ENCODE results near the gene OSGIN1. TPM values are rescaled to one million over a fixed set of nuclear protein-coding genes. Genes with fewer than 3 reads are reported as not detected.

Gene OSGIN1
- polyA plus RNA-seq, 3 donors = 1.8 to 4.0 (median 2.0) TPM

DNA sequence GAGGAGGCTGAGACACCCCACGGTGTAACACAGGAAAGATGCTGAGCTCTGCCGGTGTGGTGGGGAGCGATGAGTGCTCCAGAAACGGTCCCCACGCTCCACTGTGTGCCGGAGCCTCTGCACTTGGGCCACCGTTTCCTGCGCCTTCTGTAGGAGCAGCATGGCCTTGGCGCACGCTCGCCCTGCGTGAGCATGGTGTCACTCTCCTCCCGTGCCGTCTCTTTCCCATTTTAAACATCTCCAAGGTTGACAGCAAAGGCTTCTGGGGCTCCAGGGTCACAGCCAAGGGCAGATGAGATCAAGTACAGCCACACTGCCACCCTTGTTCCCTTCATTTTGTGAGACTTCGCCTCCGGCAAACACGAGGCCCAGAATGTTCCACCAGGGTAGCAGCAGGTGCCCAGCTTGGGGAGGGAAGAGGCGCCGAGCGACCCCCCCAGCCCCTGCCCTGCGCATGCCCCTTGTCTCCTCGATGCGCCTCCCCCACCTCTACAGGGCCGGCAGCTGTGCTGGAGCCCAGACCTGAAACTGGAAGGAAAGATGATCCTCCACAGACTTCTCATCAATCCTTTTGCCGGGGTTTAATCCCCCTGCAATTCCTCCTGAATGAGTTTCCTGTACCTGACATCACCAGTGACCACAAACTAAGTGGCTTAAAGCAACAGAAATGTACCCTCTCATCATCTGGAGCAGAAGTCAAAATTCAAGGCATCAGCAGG, 19.9 kb upstream of the OSGIN1 start:
- H2AFZ ChIP-seq (ENCODE audit: insufficient read depth, low read depth, low read length, poor library complexity, severe bottlenecking) = no peak overlapping the region
- no peaks in the 10 kb centered on the region for H4K20me1 ChIP-seq (ENCODE audit: insufficient read depth, low read length)
- no peak for DNase-seq
- no peak overlapping the region for H3K27ac ChIP-seq (ENCODE audit: low read depth in 1 of 2, low read length in 2 of 2)
- no peak overlapping the region for H3K4me3 Mint-ChIP-seq
- no peak overlapping the region for H3K27ac Mint-ChIP-seq
- H3K36me3 Mint-ChIP-seq = peaks cover 9 to 10% of the 10 kb centered on the region in 2 donors
- H3K4me1 ChIP-seq (ENCODE audit: control insufficient read depth in 1 of 2, insufficient read depth in 2 of 2, low read length in 2 of 2) = no peaks in the 10 kb centered on the region
- no peaks in the 10 kb centered on the region for H3K9me3 ChIP-seq (replicated peaks in 1 of 2; ENCODE audit: control insufficient read depth in 1 of 2, insufficient read depth in 1 of 2, low read length in 2 of 2)
- no peak overlapping the region for H3K4me2 ChIP-seq (replicated peaks; ENCODE audit: extremely low read depth, low read length, poor library complexity, severe bottlenecking)
- H3K4me3 ChIP-seq (replicated peaks in 1 of 3; ENCODE audit: low read depth in 2 of 3, low read length in 3 of 3) = no peak overlapping the region
- no peaks in the 10 kb centered on the region for H3K36me3 ChIP-seq (replicated peaks in 1 of 2; ENCODE audit: control insufficient read depth in 1 of 2, insufficient read depth in 2 of 2, low read length in 2 of 2)
- no peaks in the 10 kb centered on the region for H3K27me3 ChIP-seq (ENCODE audit: control insufficient read depth in 2 of 2, insufficient read depth in 2 of 2, low read length in 2 of 2)
- no peaks in the 10 kb centered on the region for H3K79me2 ChIP-seq (ENCODE audit: insufficient read depth, low read length)
- peaks cover 2 to 7% (median 4%) of the 10 kb centered on the region in 3 donors for H3K27me3 Mint-ChIP-seq (ENCODE audit: low read depth in 3 of 3)
- TF ChIP-seq, protein P1, sequence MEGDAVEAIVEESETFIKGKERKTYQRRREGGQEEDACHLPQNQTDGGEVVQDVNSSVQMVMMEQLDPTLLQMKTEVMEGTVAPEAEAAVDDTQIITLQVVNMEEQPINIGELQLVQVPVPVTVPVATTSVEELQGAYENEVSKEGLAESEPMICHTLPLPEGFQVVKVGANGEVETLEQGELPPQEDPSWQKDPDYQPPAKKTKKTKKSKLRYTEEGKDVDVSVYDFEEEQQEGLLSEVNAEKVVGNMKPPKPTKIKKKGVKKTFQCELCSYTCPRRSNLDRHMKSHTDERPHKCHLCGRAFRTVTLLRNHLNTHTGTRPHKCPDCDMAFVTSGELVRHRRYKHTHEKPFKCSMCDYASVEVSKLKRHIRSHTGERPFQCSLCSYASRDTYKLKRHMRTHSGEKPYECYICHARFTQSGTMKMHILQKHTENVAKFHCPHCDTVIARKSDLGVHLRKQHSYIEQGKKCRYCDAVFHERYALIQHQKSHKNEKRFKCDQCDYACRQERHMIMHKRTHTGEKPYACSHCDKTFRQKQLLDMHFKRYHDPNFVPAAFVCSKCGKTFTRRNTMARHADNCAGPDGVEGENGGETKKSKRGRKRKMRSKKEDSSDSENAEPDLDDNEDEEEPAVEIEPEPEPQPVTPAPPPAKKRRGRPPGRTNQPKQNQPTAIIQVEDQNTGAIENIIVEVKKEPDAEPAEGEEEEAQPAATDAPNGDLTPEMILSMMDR (IDR thresholded peaks at IDR 0.05) = no peak
- no peak overlapping the region for H3K9ac ChIP-seq (ENCODE audit: insufficient read depth, low read length, poor library complexity, severe bottlenecking)
- WGBS (ENCODE audit: insufficient coverage) = 91% methylated on average over 22 of the region's 25 CpGs
- intact Hi-C loops (cut with micrococcal nuclease) = no loop called here
- H3K4me1 Mint-ChIP-seq = no peaks in the 10 kb centered on the region
- peaks cover 0 to 3% (median 0%) of the 10 kb centered on the region in 7 donors for H3K9me3 Mint-ChIP-seq

DNA sequence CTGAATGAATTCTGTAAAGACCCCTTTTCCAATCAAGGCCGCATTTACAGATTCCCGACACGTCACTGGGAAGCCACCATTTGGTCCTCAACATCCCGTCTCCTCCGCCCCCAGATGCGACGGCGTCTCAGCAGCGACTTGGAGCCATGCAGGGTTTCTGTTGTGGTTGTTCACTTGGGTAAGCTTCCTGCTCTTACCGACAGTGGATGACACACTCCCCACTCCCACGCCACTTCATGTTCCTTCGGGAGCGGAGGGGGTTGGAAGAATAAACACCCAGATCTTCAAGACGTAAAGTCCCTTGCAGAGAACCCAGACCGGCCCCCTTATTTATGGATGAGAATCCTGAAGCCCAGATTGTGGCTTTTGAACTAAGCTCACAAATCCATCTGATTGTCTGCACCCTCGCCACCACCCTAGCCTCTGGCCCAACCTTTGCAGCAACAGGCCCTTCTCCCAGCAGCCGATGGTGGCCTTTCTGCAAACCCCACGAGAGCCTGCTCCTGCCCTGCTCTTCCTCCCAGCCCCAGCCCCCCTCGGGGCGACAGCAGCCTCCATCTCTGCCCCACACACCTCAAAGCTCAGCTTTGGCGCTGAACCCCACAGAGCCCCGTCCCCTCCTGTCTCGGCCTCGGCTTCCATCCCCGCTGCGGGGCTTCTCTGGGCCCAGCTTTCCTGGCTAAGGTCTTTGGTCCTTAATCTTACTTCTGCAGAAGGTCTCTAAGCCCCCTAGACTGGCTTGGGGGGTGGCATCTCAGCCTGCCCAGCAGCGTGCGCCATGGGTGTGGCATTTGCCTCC, 19.0 kb upstream of the OSGIN1 start:
- H3K4me3 ChIP-seq (replicated peaks in 1 of 3; ENCODE audit: low read depth in 2 of 3, low read length in 3 of 3) = no peak overlapping the region
- Mint-ChIP-seq H3K9me3 (peaks cover 0 to 6% (median 0%) of the 10 kb centered on the region in 7 donors), H3K4me3 (no peak overlapping the region), H3K27ac (peak overlapping the region in 1 of 7 donors; percentile 12), H3K27me3 (ENCODE audit: low read depth in 3 of 3) (peaks cover 3 to 7% (median 4%) of the 10 kb centered on the region in 3 donors), H3K36me3 (peaks cover 5 to 6% of the 10 kb centered on the region in 2 donors), H3K4me1 (peaks cover 6% of the 10 kb centered on the region)
- H3K36me3 ChIP-seq (replicated peaks in 1 of 2; ENCODE audit: control insufficient read depth in 1 of 2, insufficient read depth in 2 of 2, low read length in 2 of 2) = no peaks in the 10 kb centered on the region
- H4K20me1 ChIP-seq (ENCODE audit: insufficient read depth, low read length) = no peaks in the 10 kb centered on the region
- H3K79me2 ChIP-seq (ENCODE audit: insufficient read depth, low read length) = no peaks in the 10 kb centered on the region
- H3K9me3 ChIP-seq (replicated peaks in 1 of 2; ENCODE audit: control insufficient read depth in 1 of 2, insufficient read depth in 1 of 2, low read length in 2 of 2) = no peaks in the 10 kb centered on the region
- H3K4me2 ChIP-seq (replicated peaks; ENCODE audit: extremely low read depth, low read length, poor library complexity, severe bottlenecking) = no peak overlapping the region
- TF ChIP-seq, protein P1 (IDR thresholded peaks at IDR 0.05) = no peak
- H2AFZ ChIP-seq (ENCODE audit: insufficient read depth, low read depth, low read length, poor library complexity, severe bottlenecking) = no peak overlapping the region
- H3K4me1 ChIP-seq (ENCODE audit: control insufficient read depth in 1 of 2, insufficient read depth in 2 of 2, low read length in 2 of 2) = peaks cover 5 to 6% of the 10 kb centered on the region in 2 donors
- H3K27me3 ChIP-seq (ENCODE audit: control insufficient read depth in 2 of 2, insufficient read depth in 2 of 2, low read length in 2 of 2) = no peaks in the 10 kb centered on the region
- no peak overlapping the region for H3K9ac ChIP-seq (ENCODE audit: insufficient read depth, low read length, poor library complexity, severe bottlenecking)
- intact Hi-C loops (cut with micrococcal nuclease) = no loop called here
- DNase-seq = no peak
- WGBS (ENCODE audit: insufficient coverage) = 94% methylated on average over 20 of the region's 28 CpGs
- H3K27ac ChIP-seq (ENCODE audit: low read depth in 1 of 2, low read length in 2 of 2) = no peak overlapping the region

All from CD14-positive monocyte (primary cell).